C4-2B (cell line): Measurements from ENCODE around the gene SEC22A.

Experiments
- ZFX ChIP-seq: fragments of 450-650 bp; IDR thresholded peaks from 2 replicates; pipeline ENCODE4 v1.6.1; 2017
- TF ChIP-seq, protein P1 (sequence below): fragments of 450-650 bp; conservative IDR thresholded peaks from 2 replicates; pipeline ENCODE4 v1.5.1; 2017; ENCODE audit warnings: mild to moderate bottlenecking

DNA sequence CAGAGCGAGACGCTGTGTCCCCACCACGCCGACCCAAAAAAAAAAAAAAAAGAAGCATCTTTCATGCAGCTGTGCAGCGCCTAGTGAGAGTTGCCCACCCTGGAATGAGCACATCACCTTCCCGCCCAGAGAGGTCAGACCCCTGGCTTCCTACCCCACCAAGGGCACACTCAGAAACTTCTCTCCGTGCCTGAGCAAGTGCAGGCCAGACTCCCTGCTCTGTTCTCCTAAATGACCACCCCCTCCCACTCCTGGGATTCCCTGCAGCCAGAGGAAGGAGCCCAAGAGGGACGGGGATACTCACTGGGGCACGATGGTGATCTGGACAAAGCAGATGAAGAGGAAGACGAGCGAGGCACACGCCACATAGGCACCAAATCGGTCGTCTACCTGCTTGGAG lies 116.0 kb downstream of the SEC22A start:
- TF ChIP-seq, protein P1, sequence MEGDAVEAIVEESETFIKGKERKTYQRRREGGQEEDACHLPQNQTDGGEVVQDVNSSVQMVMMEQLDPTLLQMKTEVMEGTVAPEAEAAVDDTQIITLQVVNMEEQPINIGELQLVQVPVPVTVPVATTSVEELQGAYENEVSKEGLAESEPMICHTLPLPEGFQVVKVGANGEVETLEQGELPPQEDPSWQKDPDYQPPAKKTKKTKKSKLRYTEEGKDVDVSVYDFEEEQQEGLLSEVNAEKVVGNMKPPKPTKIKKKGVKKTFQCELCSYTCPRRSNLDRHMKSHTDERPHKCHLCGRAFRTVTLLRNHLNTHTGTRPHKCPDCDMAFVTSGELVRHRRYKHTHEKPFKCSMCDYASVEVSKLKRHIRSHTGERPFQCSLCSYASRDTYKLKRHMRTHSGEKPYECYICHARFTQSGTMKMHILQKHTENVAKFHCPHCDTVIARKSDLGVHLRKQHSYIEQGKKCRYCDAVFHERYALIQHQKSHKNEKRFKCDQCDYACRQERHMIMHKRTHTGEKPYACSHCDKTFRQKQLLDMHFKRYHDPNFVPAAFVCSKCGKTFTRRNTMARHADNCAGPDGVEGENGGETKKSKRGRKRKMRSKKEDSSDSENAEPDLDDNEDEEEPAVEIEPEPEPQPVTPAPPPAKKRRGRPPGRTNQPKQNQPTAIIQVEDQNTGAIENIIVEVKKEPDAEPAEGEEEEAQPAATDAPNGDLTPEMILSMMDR = no peak
- no peak for TF ChIP-seq ZFX
